ENCODE measurements around the gene TMEM235.

TMEM235 gene

DNA sequence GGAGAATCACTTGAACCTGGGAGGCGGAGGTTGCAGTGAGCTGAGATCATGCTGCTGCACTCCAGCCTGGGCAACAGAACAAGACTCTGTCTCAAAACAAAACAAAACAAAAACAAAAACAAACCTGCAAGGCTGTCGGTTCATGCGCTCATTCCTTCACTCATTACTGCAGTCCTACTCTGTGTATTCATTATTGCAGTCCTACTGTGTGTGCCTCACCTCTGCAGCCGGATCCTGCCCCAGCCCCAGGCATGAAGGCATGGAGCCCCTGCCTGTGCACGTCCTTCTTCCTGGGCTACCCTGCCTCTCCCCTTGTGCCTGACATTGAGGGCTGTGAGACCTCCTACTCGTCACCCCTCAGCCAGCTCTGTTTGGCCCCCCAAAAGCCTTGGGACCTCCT is 57.6 kb downstream of the TMEM235 start:
- no peak for TF ChIP-seq TCF7L2 (IDR thresholded peaks at IDR 0.05; ENCODE audit: borderline replicate concordance, low read depth, low read length)
- TF ChIP-seq, protein P1, sequence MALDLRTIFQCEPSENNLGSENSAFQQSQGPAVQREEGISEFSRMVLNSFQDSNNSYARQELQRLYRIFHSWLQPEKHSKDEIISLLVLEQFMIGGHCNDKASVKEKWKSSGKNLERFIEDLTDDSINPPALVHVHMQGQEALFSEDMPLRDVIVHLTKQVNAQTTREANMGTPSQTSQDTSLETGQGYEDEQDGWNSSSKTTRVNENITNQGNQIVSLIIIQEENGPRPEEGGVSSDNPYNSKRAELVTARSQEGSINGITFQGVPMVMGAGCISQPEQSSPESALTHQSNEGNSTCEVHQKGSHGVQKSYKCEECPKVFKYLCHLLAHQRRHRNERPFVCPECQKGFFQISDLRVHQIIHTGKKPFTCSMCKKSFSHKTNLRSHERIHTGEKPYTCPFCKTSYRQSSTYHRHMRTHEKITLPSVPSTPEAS (tag by site-specific recombination; IDR thresholded peaks at IDR 0.05) = no peak
- no peak for TF ChIP-seq ZNF843 (tag by site-specific recombination; IDR thresholded peaks at IDR 0.05)
- no peak for TF ChIP-seq BCL11B (tag by site-specific recombination; IDR thresholded peaks at IDR 0.05; ENCODE audit: low read depth)
- TF ChIP-seq ZNF354C (tag by site-specific recombination; IDR thresholded peaks at IDR 0.05; ENCODE audit: borderline replicate concordance, low read depth) = no peak
- no peak for TF ChIP-seq ZNF555 (tag by site-specific recombination; conservative IDR thresholded peaks at IDR 0.05)
- no peak for TF ChIP-seq ZNF404 (tag by site-specific recombination; IDR thresholded peaks at IDR 0.05)
- TF ChIP-seq PRDM1 (tag by site-specific recombination; IDR thresholded peaks at IDR 0.05) = no peak
- TF ChIP-seq ZNF548 (tag by site-specific recombination; IDR thresholded peaks at IDR 0.05) = no peak
- no peak overlapping the region for H3K27ac ChIP-seq (ENCODE audit: extremely low read depth, low read depth, low read length)
- CTCF ChIA-PET = interaction anchor here (0.6 to 5.3 kb wide), 22 partner anchors 10 to 1097 kb away, joined by 3 to 47 read pairs (median 3); no protein-coding TSS in a partner anchor
- no peak overlapping the region for H3K4me3 ChIP-seq (ENCODE audit: low read depth, low read length)
- no peaks in the 10 kb centered on the region for H3K36me3 ChIP-seq (ENCODE audit: control insufficient read depth in 2 of 2, insufficient read depth in 1 of 2, low read length in 2 of 2)
- POLR2A ChIA-PET = no interaction called here
- no peaks in the 10 kb centered on the region for H3K9me3 ChIP-seq (ENCODE audit: control insufficient read depth, insufficient read depth, low read depth, low read length)
- H3K4me1 ChIP-seq (ENCODE audit: control insufficient read depth, insufficient read depth, low read length) = no peaks in the 10 kb centered on the region

DNA sequence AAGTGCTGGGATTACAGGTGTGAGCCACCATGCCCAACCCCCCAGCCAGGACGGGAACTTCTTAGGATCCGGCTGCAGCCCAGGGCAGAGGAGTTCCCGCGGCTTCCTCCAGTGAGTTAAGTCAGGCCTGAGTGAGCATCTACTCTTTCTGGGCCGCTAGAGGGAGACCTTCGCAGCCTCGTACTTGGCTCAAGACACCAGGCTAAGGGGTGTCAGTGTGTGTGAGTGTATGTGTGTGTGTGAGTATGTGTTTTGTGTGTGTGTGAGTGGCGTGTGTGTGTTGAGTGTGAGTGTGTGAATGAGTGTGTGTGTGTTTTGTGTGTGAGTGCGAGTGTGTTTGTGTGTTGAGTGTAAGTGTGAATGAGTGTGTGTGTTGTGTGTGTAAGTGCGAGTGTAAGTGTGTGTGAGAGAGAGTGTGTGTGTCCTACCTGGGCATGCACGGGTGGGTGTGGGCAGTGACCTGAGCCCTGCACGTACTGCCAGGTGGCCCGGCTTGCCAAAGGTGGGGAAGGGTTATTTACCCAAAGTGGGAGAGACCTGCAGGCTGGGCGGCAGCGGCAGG is 58.5 kb downstream of the TMEM235 start:
- Histone ChIP-seq H3K27ac (ENCODE audit: extremely low read depth, low read depth, low read length) (no peak overlapping the region), H3K9me3 (ENCODE audit: control insufficient read depth, insufficient read depth, low read depth, low read length) (no peaks in the 10 kb centered on the region), H3K4me1 (ENCODE audit: control insufficient read depth, insufficient read depth, low read length) (no peaks in the 10 kb centered on the region), H3K4me3 (ENCODE audit: low read depth, low read length) (no peak overlapping the region), H3K36me3 (ENCODE audit: control insufficient read depth in 2 of 2, insufficient read depth in 1 of 2, low read length in 2 of 2) (no peaks in the 10 kb centered on the region)
- CTCF ChIA-PET = interaction anchor here (0.6 to 5.3 kb wide), 14 partner anchors 9 to 417 kb away, joined by 3 to 47 read pairs (median 4); no protein-coding TSS in a partner anchor
- POLR2A ChIA-PET = interaction anchor here (0.6 to 0.7 kb wide), 2 partner anchors 46 to 413 kb away, joined by 3 to 4 read pairs; no protein-coding TSS in a partner anchor
- TF ChIP-seq ZBTB1 (tag by site-specific recombination; IDR thresholded peaks at IDR 0.05) (no peak), ZNF529 (tag by site-specific recombination; IDR thresholded peaks at IDR 0.05; ENCODE audit: insufficient replicate concordance) (no peak), HOXA7 (CRISPR knock-in tag; IDR thresholded peaks at IDR 0.05; ENCODE audit: borderline replicate concordance) (no peak), ZNF138 (tag by site-specific recombination; IDR thresholded peaks at IDR 0.05; ENCODE audit: borderline replicate concordance) (no peak), ZNF843 (tag by site-specific recombination; IDR thresholded peaks at IDR 0.05) (peak; percentile 73), ZNF664 (tag by site-specific recombination; IDR thresholded peaks at IDR 0.05) (no peak), ZNF768 (tag by site-specific recombination; IDR thresholded peaks at IDR 0.05) (no peak), ZSCAN16 (tag by site-specific recombination; IDR thresholded peaks at IDR 0.05) (no peak), ZBTB20 (tag by site-specific recombination; IDR thresholded peaks at IDR 0.05) (no peak; the same call in 1 of the 2 replicates), ZNF530 (tag by site-specific recombination; IDR thresholded peaks at IDR 0.05; ENCODE audit: low read depth) (no peak), MYNN (tag by site-specific recombination; IDR thresholded peaks at IDR 0.05; ENCODE audit: borderline replicate concordance) (peak; percentile 69; the same call in 1 of the 2 replicates), TRIM28 (IDR thresholded peaks at IDR 0.05; ENCODE audit: borderline replicate concordance, low read length) (no peak), SP7 (tag by site-specific recombination; IDR thresholded peaks at IDR 0.05) (peak; percentile 86), ZNF707 (tag by site-specific recombination; IDR thresholded peaks at IDR 0.05) (no peak), ZNF785 (tag by site-specific recombination; IDR thresholded peaks at IDR 0.05) (peak; percentile 98), ZNF394 (tag by site-specific recombination; IDR thresholded peaks at IDR 0.05; ENCODE audit: borderline replicate concordance) (no peak; the same call in 1 of the 2 replicates)
- TF ChIP-seq, protein P2, sequence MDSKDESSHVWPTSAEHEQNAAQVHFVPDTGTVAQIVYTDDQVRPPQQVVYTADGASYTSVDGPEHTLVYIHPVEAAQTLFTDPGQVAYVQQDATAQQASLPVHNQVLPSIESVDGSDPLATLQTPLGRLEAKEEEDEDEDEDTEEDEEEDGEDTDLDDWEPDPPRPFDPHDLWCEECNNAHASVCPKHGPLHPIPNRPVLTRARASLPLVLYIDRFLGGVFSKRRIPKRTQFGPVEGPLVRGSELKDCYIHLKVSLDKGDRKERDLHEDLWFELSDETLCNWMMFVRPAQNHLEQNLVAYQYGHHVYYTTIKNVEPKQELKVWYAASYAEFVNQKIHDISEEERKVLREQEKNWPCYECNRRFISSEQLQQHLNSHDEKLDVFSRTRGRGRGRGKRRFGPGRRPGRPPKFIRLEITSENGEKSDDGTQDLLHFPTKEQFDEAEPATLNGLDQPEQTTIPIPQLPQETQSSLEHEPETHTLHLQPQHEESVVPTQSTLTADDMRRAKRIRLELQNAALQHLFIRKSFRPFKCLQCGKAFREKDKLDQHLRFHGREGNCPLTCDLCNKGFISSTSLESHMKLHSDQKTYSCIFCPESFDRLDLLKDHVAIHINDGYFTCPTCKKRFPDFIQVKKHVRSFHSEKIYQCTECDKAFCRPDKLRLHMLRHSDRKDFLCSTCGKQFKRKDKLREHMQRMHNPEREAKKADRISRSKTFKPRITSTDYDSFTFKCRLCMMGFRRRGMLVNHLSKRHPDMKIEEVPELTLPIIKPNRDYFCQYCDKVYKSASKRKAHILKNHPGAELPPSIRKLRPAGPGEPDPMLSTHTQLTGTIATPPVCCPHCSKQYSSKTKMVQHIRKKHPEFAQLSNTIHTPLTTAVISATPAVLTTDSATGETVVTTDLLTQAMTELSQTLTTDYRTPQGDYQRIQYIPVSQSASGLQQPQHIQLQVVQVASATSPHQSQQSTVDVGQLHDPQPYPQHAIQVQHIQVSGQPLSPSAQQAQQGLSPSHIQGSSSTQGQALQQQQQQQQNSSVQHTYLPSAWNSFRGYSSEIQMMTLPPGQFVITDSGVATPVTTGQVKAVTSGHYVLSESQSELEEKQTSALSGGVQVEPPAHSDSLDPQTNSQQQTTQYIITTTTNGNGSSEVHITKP (tag by site-specific recombination; IDR thresholded peaks at IDR 0.05) = peak; percentile 83
- TF ChIP-seq, protein P3, sequence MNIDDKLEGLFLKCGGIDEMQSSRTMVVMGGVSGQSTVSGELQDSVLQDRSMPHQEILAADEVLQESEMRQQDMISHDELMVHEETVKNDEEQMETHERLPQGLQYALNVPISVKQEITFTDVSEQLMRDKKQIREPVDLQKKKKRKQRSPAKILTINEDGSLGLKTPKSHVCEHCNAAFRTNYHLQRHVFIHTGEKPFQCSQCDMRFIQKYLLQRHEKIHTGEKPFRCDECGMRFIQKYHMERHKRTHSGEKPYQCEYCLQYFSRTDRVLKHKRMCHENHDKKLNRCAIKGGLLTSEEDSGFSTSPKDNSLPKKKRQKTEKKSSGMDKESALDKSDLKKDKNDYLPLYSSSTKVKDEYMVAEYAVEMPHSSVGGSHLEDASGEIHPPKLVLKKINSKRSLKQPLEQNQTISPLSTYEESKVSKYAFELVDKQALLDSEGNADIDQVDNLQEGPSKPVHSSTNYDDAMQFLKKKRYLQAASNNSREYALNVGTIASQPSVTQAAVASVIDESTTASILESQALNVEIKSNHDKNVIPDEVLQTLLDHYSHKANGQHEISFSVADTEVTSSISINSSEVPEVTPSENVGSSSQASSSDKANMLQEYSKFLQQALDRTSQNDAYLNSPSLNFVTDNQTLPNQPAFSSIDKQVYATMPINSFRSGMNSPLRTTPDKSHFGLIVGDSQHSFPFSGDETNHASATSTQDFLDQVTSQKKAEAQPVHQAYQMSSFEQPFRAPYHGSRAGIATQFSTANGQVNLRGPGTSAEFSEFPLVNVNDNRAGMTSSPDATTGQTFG (tag by site-specific recombination; IDR thresholded peaks at IDR 0.05; ENCODE audit: borderline replicate concordance) = peak; percentile 82; the same call in 1 of the 2 replicates
- TF ChIP-seq, protein P4, sequence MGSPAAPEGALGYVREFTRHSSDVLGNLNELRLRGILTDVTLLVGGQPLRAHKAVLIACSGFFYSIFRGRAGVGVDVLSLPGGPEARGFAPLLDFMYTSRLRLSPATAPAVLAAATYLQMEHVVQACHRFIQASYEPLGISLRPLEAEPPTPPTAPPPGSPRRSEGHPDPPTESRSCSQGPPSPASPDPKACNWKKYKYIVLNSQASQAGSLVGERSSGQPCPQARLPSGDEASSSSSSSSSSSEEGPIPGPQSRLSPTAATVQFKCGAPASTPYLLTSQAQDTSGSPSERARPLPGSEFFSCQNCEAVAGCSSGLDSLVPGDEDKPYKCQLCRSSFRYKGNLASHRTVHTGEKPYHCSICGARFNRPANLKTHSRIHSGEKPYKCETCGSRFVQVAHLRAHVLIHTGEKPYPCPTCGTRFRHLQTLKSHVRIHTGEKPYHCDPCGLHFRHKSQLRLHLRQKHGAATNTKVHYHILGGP (tag by site-specific recombination; IDR thresholded peaks at IDR 0.05) = no peak

Measured in HEK293 (cell line).